ENCODE measurements around the gene ESRRB. TPM values are rescaled to one million over a fixed set of nuclear protein-coding genes. Genes with fewer than 3 reads are reported as not detected.

ESRRB gene
- total and polyA plus RNA-seq, 9 donors = 0.07 to 0.40 TPM; not detected in 7

DNA sequence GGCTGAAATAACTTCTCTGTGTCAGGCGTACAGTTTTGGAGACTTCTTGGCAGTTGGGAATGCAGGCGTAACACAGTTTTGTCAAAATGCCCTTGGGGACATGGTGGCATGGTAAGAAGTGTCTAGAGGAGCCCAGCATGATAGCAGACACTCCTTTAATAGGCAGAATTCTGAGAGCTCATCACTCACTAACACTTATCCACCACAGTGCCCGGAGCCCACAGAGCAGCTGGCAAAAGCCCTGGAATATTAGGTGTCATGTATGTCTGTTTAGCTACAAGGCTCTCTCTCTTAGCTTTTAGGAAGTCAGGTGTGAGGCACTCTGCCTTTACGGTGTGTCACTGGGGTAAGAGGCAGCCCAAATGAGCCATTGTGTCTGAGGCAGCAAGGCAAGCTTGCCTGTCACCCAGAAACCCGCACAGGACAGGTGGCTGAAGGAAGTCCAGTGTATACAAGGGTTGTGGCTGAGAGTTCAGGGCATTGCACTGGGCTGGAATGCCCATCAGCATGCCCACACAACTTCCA lies 96.3 kb downstream of the ESRRB start:
- no peak for DNase-seq
- H3K4me3 ChIP-seq = no peak overlapping the region
- WGBS, 3 donors = 87 to 91% (median 89%) methylated on average over 5 of the region's 5 CpGs
- H3K4me1 ChIP-seq (ENCODE audit: insufficient read depth) = peaks cover 2% of the 10 kb centered on the region
- no peak overlapping the region for H3K27ac ChIP-seq
- intact Hi-C loops (cut with DNase I) = no loop called here
- no peaks in the 10 kb centered on the region for H3K27me3 ChIP-seq
- no peaks in the 10 kb centered on the region for H3K9me3 ChIP-seq
- TF ChIP-seq, protein P1, sequence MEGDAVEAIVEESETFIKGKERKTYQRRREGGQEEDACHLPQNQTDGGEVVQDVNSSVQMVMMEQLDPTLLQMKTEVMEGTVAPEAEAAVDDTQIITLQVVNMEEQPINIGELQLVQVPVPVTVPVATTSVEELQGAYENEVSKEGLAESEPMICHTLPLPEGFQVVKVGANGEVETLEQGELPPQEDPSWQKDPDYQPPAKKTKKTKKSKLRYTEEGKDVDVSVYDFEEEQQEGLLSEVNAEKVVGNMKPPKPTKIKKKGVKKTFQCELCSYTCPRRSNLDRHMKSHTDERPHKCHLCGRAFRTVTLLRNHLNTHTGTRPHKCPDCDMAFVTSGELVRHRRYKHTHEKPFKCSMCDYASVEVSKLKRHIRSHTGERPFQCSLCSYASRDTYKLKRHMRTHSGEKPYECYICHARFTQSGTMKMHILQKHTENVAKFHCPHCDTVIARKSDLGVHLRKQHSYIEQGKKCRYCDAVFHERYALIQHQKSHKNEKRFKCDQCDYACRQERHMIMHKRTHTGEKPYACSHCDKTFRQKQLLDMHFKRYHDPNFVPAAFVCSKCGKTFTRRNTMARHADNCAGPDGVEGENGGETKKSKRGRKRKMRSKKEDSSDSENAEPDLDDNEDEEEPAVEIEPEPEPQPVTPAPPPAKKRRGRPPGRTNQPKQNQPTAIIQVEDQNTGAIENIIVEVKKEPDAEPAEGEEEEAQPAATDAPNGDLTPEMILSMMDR (IDR thresholded peaks at IDR 0.05) = no peak
- TF ChIP-seq EP300 (IDR thresholded peaks at IDR 0.05) = no peak
- no peak for TF ChIP-seq POLR2A (IDR thresholded peaks at IDR 0.05)
- no peaks in the 10 kb centered on the region for H3K36me3 ChIP-seq

GRCh38 chr14:76473481-76474263 lies 97.7 kb downstream of the ESRRB start:
- intact Hi-C loops (cut with DNase I) = no loop called here
- WGBS, 3 donors = 2 to 6% (median 3%) methylated on average over 17 of the region's 17 CpGs
- TF ChIP-seq, protein P1 (IDR thresholded peaks at IDR 0.05) = no peak
- TF ChIP-seq POLR2A (IDR thresholded peaks at IDR 0.05) (no peak), EP300 (IDR thresholded peaks at IDR 0.05) (no peak)
- Histone ChIP-seq H3K36me3 (no peaks in the 10 kb centered on the region), H3K27ac (no peak overlapping the region), H3K9me3 (no peaks in the 10 kb centered on the region), H3K27me3 (no peaks in the 10 kb centered on the region), H3K4me1 (ENCODE audit: insufficient read depth) (peaks cover 2% of the 10 kb centered on the region), H3K4me3 (no peak overlapping the region)
- no peak for DNase-seq

- WGBS, 3 donors = 56 to 72% (median 58%) methylated on average over 1 of the region's 1 CpG
- no peaks in the 10 kb centered on the region for H3K27me3 ChIP-seq
- intact Hi-C loops (cut with DNase I) = no loop called here
- DNase-seq = no peak
- no peak overlapping the region for H3K27ac ChIP-seq
- no peaks in the 10 kb centered on the region for H3K36me3 ChIP-seq
- H3K9me3 ChIP-seq = no peaks in the 10 kb centered on the region
- TF ChIP-seq EP300 (IDR thresholded peaks at IDR 0.05) = no peak
- TF ChIP-seq, protein P1 (IDR thresholded peaks at IDR 0.05) = no peak
- no peak for TF ChIP-seq POLR2A (IDR thresholded peaks at IDR 0.05)
- H3K4me3 ChIP-seq = no peak overlapping the region
- H3K4me1 ChIP-seq (ENCODE audit: insufficient read depth) = no peaks in the 10 kb centered on the region
Measured at GRCh38 chr14:76480426-76480825, 104.5 kb downstream of the ESRRB start.

DNA sequence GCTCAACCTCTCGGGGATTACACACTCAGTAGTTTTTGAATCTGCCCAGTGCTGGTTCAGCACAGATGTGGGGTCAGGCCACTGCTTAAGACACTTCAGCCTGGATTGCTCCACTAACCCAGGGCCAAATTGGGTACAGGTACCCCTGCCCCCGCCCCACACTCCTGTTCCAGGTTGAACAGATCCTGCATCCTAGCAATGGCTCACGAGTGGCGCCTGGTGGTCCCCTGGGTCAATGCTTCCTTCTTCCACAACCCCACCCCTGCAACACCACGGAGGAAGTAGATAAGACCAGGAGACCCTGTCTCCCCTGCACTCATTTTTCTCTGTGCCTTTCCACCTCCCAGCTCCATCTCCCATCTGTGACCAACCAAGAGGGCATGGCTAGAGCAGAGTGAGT lies 108.4 kb downstream of the ESRRB start:
- Histone ChIP-seq H3K27ac (no peak overlapping the region), H3K9me3 (no peaks in the 10 kb centered on the region), H3K27me3 (no peaks in the 10 kb centered on the region), H3K4me3 (no peak overlapping the region), H3K36me3 (no peaks in the 10 kb centered on the region), H3K4me1 (ENCODE audit: insufficient read depth) (no peaks in the 10 kb centered on the region)
- intact Hi-C loops (cut with DNase I) = no loop called here
- no peak for DNase-seq
- 61 to 76% (median 62%) methylated on average over 5 of the region's 5 CpGs for WGBS, 3 donors
- TF ChIP-seq EP300 (IDR thresholded peaks at IDR 0.05) (no peak), POLR2A (IDR thresholded peaks at IDR 0.05) (no peak)
- TF ChIP-seq, protein P1 (IDR thresholded peaks at IDR 0.05) = no peak

All from ovary (tissue), 9 donors.